AG04449 (cell line): ENCODE data around the gene CPLX4.

Experiments used
- CTCF ChIA-PET: fragments of 350-600 bp; formaldehyde crosslinking; extraction: SDS; loops from one replicate; lab custom pipeline; 2021; ENCODE audit warnings: antibody characterized with exemption; lab: Yijun Ruan, JAX
- POLR2A ChIA-PET: fragments of 400-600, 350-600 bp; formaldehyde crosslinking; extraction: SDS; loops from one replicate; lab custom pipeline; 2020; ENCODE audit warnings: antibody characterized with exemption, inconsistent platforms; lab: Yijun Ruan, JAX
- DNase-seq: peaks from one replicate; pipeline ENCODE4 v3.0.0-alpha.2; 2010; ENCODE audit warnings: low read depth, low spot score
- H3K4me3 ChIP-seq: 2 replicates; pipeline ENCODE4 v1.5.1; 2011; ENCODE audit warnings: low read depth, mild to moderate bottlenecking, control low read depth, low read length
- CTCF ChIP-seq: IDR thresholded peaks from one replicate; pipeline ENCODE4 v1.5.1; 2011; ENCODE audit warnings: mild to moderate bottlenecking, moderate library complexity, low read length, control low read depth, inconsistent platforms; ENCODE audit not compliant: insufficient read depth; ENCODE audit errors: missing control alignments

Gene CPLX4

GRCh38 chr18:59275406-59275949 is 43.0 kb downstream of the CPLX4 start:
- no peak for TF ChIP-seq CTCF
- ChIA-PET CTCF (interaction anchor here (1.0 to 3.3 kb wide), 5 partner anchors 9 to 127 kb away, joined by 3 to 10 read pairs (median 4); no protein-coding TSS in a partner anchor), POLR2A (no interaction called here)
- H3K4me3 ChIP-seq, result no peak overlapping the region
- no peak for DNase-seq

- ChIA-PET CTCF (interaction anchor here (1.4 to 3.3 kb wide), 3 partner anchors 26 to 128 kb away, joined by 3 to 10 read pairs (median 7); no protein-coding TSS in a partner anchor), POLR2A (no interaction called here)
- H3K4me3 ChIP-seq, result no peak overlapping the region
- no peak for DNase-seq
- no peak for TF ChIP-seq CTCF
Observed at GRCh38 chr18:59274533-59274928, 43.9 kb downstream of the CPLX4 start.

GRCh38 chr18:59273759-59274532 is 44.5 kb downstream of the CPLX4 start:
- ChIA-PET POLR2A (no interaction called here), CTCF (interaction anchor here (1.0 to 5.2 kb wide), 7 partner anchors 10 to 190 kb away, joined by 4 to 24 read pairs (median 7); no protein-coding TSS in a partner anchor)
- no peak for TF ChIP-seq CTCF
- DNase-seq, result no peak
- no peak overlapping the region for H3K4me3 ChIP-seq

GRCh38 chr18:59272891-59273758 is 45.3 kb downstream of the CPLX4 start, which contains the start of gene RAX:
Gene RAX (minus strand): TSS chr18:59273454. CDS start chr18:59273206, 248 bp downstream.
- peak within 1 kb of the TSS; percentile 23 for H3K4me3 ChIP-seq
- DNase-seq, result no peak
- ChIA-PET CTCF (interaction anchor here (1.0 to 5.2 kb wide), 7 partner anchors 10 to 189 kb away, joined by 4 to 24 read pairs (median 7); no protein-coding TSS in a partner anchor), POLR2A (no interaction called here)
- peak; percentile 18 for TF ChIP-seq CTCF

GRCh38 chr18:59272221-59272888 is 46.1 kb downstream of the CPLX4 start:
- POLR2A ChIA-PET, result no interaction called here
- CTCF ChIA-PET, result interaction anchor here (1.0 to 5.2 kb wide), 7 partner anchors 9 to 188 kb away, joined by 3 to 24 read pairs (median 6); no protein-coding TSS in a partner anchor
- H3K4me3 ChIP-seq, result peak overlapping the region; percentile 23
- DNase-seq, result no peak
- no peak for TF ChIP-seq CTCF
